GM19328 (cell line): Measurements from ENCODE around the gene PATL1.
A peak's percentile ranks its signal among the peaks of the same experiment; 100 is the strongest.
"Not testable (repeated sequence)": the region's sequence is repeated elsewhere in the genome, so short reads cannot be mapped to it uniquely, and the experiment has no call there.

Experiments
- ATAC-seq: cut with Tn5 transposase; IDR thresholded peaks from one replicate; pipeline ENCODE4 v1.9.1; 2021; ENCODE audit warnings: mild to moderate bottlenecking, moderate library complexity; ENCODE audit not compliant: unreplicated experiment

PATL1 gene

GRCh38 chr11:59668950-59669610 lies at the start of gene PATL1:
Gene PATL1, minus strand, starts transcription at chr11:59669037. Its CDS starts 142 bp downstream, at chr11:59668895.
- peak; percentile 96 for ATAC-seq

- ATAC-seq = no peak
Measured at GRCh38 chr11:59716051-59716450, 47.2 kb upstream of the PATL1 start.

- no peak for ATAC-seq
Measured at GRCh38 chr11:59713745-59714144, 44.9 kb upstream of the PATL1 start, which contains the start of gene OR10V1. Gene OR10V1, minus strand, starts transcription at chr11:59713845. Its CDS starts 0 bp downstream, at chr11:59713845.

- no peak for ATAC-seq
Measured at GRCh38 chr11:59710136-59710847, 41.5 kb upstream of the PATL1 start.

GRCh38 chr11:59708537-59708936 lies 39.7 kb upstream of the PATL1 start:
- ATAC-seq = no peak

GRCh38 chr11:59707371-59707770 lies 38.5 kb upstream of the PATL1 start:
- no peak for ATAC-seq

- no peak for ATAC-seq
Measured at GRCh38 chr11:59706518-59707285, 37.9 kb upstream of the PATL1 start.

- no peak for ATAC-seq
Measured at GRCh38 chr11:59705294-59705693, 36.5 kb upstream of the PATL1 start.

- not testable (repeated sequence) for ATAC-seq
Measured at GRCh38 chr11:59703515-59703914, 34.7 kb upstream of the PATL1 start.

- ATAC-seq = not testable (repeated sequence)
Measured at GRCh38 chr11:59700157-59700556, 31.3 kb upstream of the PATL1 start.

- no peak for ATAC-seq
Measured at GRCh38 chr11:59698506-59698905, 29.7 kb upstream of the PATL1 start.

GRCh38 chr11:59692915-59693314 lies 24.1 kb upstream of the PATL1 start:
- ATAC-seq = no peak

- no peak for ATAC-seq
Measured at GRCh38 chr11:59691156-59691555, 22.3 kb upstream of the PATL1 start.

GRCh38 chr11:59689015-59689414 lies 20.2 kb upstream of the PATL1 start:
- ATAC-seq = no peak

GRCh38 chr11:59681260-59681725 lies 12.5 kb upstream of the PATL1 start:
- not testable (repeated sequence) for ATAC-seq

- peak; percentile 91 for ATAC-seq
Measured at GRCh38 chr11:59680287-59681154, 11.7 kb upstream of the PATL1 start.

- ATAC-seq = no peak
Measured at GRCh38 chr11:59679347-59679746, 10.5 kb upstream of the PATL1 start.

GRCh38 chr11:59678813-59679165 lies 10.0 kb upstream of the PATL1 start:
- ATAC-seq = no peak

GRCh38 chr11:59678118-59678812 lies 9.4 kb upstream of the PATL1 start:
- no peak for ATAC-seq

- ATAC-seq = no peak
Measured at GRCh38 chr11:59676205-59676604, 7.4 kb upstream of the PATL1 start.
